PC-3 (cell line): ENCODE results near the gene RRAS.

Experiments
- EZH2phosphoT487 ChIP-seq: fragments of 300-600 bp; sonication (generic); IDR thresholded peaks from 2 replicates; pipeline ENCODE4 v1.6.1; 2018; ENCODE audit warnings: mild to moderate bottlenecking, antibody characterized with exemption, low read length, borderline replicate concordance
- TF ChIP-seq, protein P1 (sequence below): fragments of 300-600 bp; sonication (generic); conservative IDR thresholded peaks from 2 replicates; pipeline ENCODE4 v1.5.1; 2017; ENCODE audit warnings: antibody characterized with exemption, low read depth, mild to moderate bottlenecking, low read length

DNA sequence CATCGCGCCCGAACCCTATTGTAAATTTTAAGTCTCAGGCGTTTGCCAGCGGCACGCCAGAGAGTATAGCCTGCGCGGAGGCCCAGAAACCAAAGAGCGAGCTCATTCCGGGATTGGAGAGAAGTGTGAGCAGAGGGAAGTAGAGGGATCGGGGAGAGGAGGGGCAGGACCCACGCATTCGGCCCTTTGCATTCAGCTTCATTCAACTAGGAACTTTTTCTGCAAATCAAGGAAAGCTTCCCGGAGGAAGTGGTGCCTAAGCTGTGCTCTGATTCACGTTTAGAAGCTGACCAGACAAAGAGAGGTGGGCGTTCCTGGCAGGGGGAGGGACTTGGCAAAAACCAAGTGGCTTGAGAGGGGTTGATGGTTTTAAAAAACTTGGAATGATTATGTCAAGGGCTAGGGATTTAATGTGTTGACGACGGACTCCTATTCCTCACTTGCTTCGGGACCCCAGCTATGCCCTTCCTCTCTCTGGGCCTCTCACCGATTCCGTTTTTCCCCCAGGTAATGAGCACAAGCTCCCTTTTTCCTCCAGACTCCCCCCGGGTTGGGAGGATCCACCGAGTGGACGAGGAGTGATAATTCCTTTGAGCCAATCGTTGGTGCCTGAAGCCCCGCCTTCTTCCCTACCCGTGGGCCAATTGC is 36.3 kb upstream of the RRAS start:
- TF ChIP-seq, protein P1, sequence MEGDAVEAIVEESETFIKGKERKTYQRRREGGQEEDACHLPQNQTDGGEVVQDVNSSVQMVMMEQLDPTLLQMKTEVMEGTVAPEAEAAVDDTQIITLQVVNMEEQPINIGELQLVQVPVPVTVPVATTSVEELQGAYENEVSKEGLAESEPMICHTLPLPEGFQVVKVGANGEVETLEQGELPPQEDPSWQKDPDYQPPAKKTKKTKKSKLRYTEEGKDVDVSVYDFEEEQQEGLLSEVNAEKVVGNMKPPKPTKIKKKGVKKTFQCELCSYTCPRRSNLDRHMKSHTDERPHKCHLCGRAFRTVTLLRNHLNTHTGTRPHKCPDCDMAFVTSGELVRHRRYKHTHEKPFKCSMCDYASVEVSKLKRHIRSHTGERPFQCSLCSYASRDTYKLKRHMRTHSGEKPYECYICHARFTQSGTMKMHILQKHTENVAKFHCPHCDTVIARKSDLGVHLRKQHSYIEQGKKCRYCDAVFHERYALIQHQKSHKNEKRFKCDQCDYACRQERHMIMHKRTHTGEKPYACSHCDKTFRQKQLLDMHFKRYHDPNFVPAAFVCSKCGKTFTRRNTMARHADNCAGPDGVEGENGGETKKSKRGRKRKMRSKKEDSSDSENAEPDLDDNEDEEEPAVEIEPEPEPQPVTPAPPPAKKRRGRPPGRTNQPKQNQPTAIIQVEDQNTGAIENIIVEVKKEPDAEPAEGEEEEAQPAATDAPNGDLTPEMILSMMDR: no peak
- TF ChIP-seq EZH2phosphoT487: no peak
